GM19467 (cell line): Measurements from ENCODE around the gene AAK1.
"Not testable (repeated sequence)": the region's sequence is repeated elsewhere in the genome, so short reads cannot be mapped to it uniquely, and the experiment has no call there.

ENCODE experiments used
- ATAC-seq: cut with Tn5 transposase; IDR thresholded peaks from one replicate; pipeline ENCODE4 v1.9.1; 2021; ENCODE audit warnings: mild to moderate bottlenecking, moderate library complexity; ENCODE audit not compliant: unreplicated experiment

The AAK1 gene

GRCh38 chr2:69660637-69661036 lies 17.1 kb upstream of the AAK1 start:
- no peak for ATAC-seq

GRCh38 chr2:69659941-69660483 lies 16.5 kb upstream of the AAK1 start:
- ATAC-seq = no peak

GRCh38 chr2:69659349-69659748 lies 15.8 kb upstream of the AAK1 start:
- ATAC-seq = no peak

- ATAC-seq = no peak
These were observed 8.7 kb upstream of the AAK1 start for GRCh38 chr2:69652206-69652605.

- not testable (repeated sequence) for ATAC-seq
These were observed 3.7 kb upstream of the AAK1 start for GRCh38 chr2:69647196-69647595.

- no peak for ATAC-seq
These were observed 3.2 kb upstream of the AAK1 start for GRCh38 chr2:69646714-69647113.

- no peak for ATAC-seq
These were observed 2.4 kb upstream of the AAK1 start for GRCh38 chr2:69645921-69646320.

GRCh38 chr2:69645031-69645431 lies 1.5 kb upstream of the AAK1 start:
- no peak for ATAC-seq

GRCh38 chr2:69644506-69644979 lies 1.0 kb upstream of the AAK1 start:
- no peak for ATAC-seq

- peak; percentile 1 for ATAC-seq
These were observed 584 bp downstream of the AAK1 start for GRCh38 chr2:69642709-69643601.

GRCh38 chr2:69641887-69642708 lies 1.4 kb downstream of the AAK1 start:
- no peak for ATAC-seq

GRCh38 chr2:69641471-69641870 lies 2.1 kb downstream of the AAK1 start:
- no peak for ATAC-seq

GRCh38 chr2:69639266-69639665 lies 4.3 kb downstream of the AAK1 start:
- ATAC-seq = no peak

GRCh38 chr2:69638630-69639029 lies 4.9 kb downstream of the AAK1 start:
- no peak for ATAC-seq

GRCh38 chr2:69637923-69638322 lies 5.6 kb downstream of the AAK1 start:
- ATAC-seq = no peak

- no peak for ATAC-seq
These were observed 7.1 kb downstream of the AAK1 start for GRCh38 chr2:69636395-69636794.

GRCh38 chr2:69635432-69635831 lies 8.1 kb downstream of the AAK1 start:
- no peak for ATAC-seq

GRCh38 chr2:69634196-69634821 lies 9.2 kb downstream of the AAK1 start:
- ATAC-seq = no peak

GRCh38 chr2:69631402-69631801 lies 12.1 kb downstream of the AAK1 start:
- no peak for ATAC-seq

- ATAC-seq = no peak
These were observed 13.5 kb downstream of the AAK1 start for GRCh38 chr2:69629921-69630608.
